GM18868 (cell line): ENCODE measurements around the gene RNF168.
A peak's percentile ranks its signal among the peaks of the same experiment; 100 is the strongest.
"Not testable (repeated sequence)": the region's sequence is repeated elsewhere in the genome, so short reads cannot be mapped to it uniquely, and the experiment has no call there.

Source experiments
- ATAC-seq: cut with Tn5 transposase; IDR thresholded peaks from one replicate; pipeline ENCODE4 v1.9.1; 2021; ENCODE audit warnings: mild to moderate bottlenecking, moderate library complexity; ENCODE audit not compliant: unreplicated experiment

RNF168 gene

GRCh38 chr3:196472286-196472685 is 31.3 kb downstream of the RNF168 start:
- no peak for ATAC-seq

- ATAC-seq, result no peak
Observed at GRCh38 chr3:196471551-196471950, 32.0 kb downstream of the RNF168 start.

- not testable (repeated sequence) for ATAC-seq
Observed at GRCh38 chr3:196470182-196470581, 33.4 kb downstream of the RNF168 start.

GRCh38 chr3:196463804-196464203 is 39.8 kb downstream of the RNF168 start:
- ATAC-seq, result no peak

GRCh38 chr3:196463478-196463756 is 40.2 kb downstream of the RNF168 start:
- ATAC-seq, result no peak

- not testable (repeated sequence) for ATAC-seq
Observed at GRCh38 chr3:196462680-196463477, 40.7 kb downstream of the RNF168 start.

GRCh38 chr3:196458063-196458462 is 45.5 kb downstream of the RNF168 start:
- ATAC-seq, result no peak

- not testable (repeated sequence) for ATAC-seq
Observed at GRCh38 chr3:196457470-196457869, 46.1 kb downstream of the RNF168 start.

GRCh38 chr3:196454935-196455334 is 48.6 kb downstream of the RNF168 start:
- no peak for ATAC-seq

GRCh38 chr3:196445391-196445790 is 58.2 kb downstream of the RNF168 start:
- not testable (repeated sequence) for ATAC-seq

GRCh38 chr3:196444500-196444894 is 59.1 kb downstream of the RNF168 start:
- ATAC-seq, result no peak

GRCh38 chr3:196440696-196441095 is 62.9 kb downstream of the RNF168 start:
- peak; percentile 47 for ATAC-seq

- peak; percentile 73 for ATAC-seq
Observed at GRCh38 chr3:196440041-196440537, 63.5 kb downstream of the RNF168 start.

- peak; percentile 67 for ATAC-seq
Observed at GRCh38 chr3:196432137-196432879, 71.3 kb downstream of the RNF168 start, which contains the start of gene UBXN7. Gene UBXN7, minus strand, starts transcription at chr3:196432427. Its CDS starts 28 bp downstream, at chr3:196432399.

- peak; percentile 38 for ATAC-seq
Observed at GRCh38 chr3:196431181-196432136, 72.1 kb downstream of the RNF168 start.

- ATAC-seq, result no peak
Observed at GRCh38 chr3:196428041-196428440, 75.5 kb downstream of the RNF168 start.

GRCh38 chr3:196424421-196424820 is 79.1 kb downstream of the RNF168 start:
- ATAC-seq, result not testable (repeated sequence)

GRCh38 chr3:196423044-196423781 is 80.4 kb downstream of the RNF168 start:
- ATAC-seq, result no peak

- not testable (repeated sequence) for ATAC-seq
Observed at GRCh38 chr3:196421668-196422067, 81.9 kb downstream of the RNF168 start.

- no peak for ATAC-seq
Observed at GRCh38 chr3:196419386-196419785, 84.2 kb downstream of the RNF168 start.
